ENCODE results near the gene AMY1C.

Gene AMY1C

GRCh38 chr1:103779932-103780331 is 30.2 kb downstream of the AMY1C start:
- Histone ChIP-seq H4K20me1 (ENCODE audit: insufficient read depth, low read length, poor library complexity, severe bottlenecking) (no peaks in the 10 kb centered on the region), H3K9me3 (ENCODE audit: insufficient read depth, low read depth, low read length) (no peaks in the 10 kb centered on the region), H3K9ac (ENCODE audit: low read depth, low read length, poor library complexity, severe bottlenecking) (no peak overlapping the region), H3F3A (ENCODE audit: low read depth) (no peaks in the 10 kb centered on the region), H2AFZ (ENCODE audit: low read length) (no peak overlapping the region), H3K36me3 (ENCODE audit: insufficient read depth, low read length) (no peaks in the 10 kb centered on the region), H3K4me3 (ENCODE audit: low read length, poor library complexity, severe bottlenecking) (no peak overlapping the region), H3K27me3 (ENCODE audit: insufficient read depth, low read length, poor library complexity, severe bottlenecking) (no peaks in the 10 kb centered on the region), H3K4me1 (ENCODE audit: insufficient read depth, low read length, poor library complexity, severe bottlenecking) (no peaks in the 10 kb centered on the region), H3K79me2 (ENCODE audit: insufficient read depth, low read length) (no peaks in the 10 kb centered on the region), H3K4me2 (ENCODE audit: low read depth, low read length, poor library complexity, severe bottlenecking) (no peak overlapping the region), H3K9me2 (replicated peaks; ENCODE audit: low read depth, low read length) (no peaks in the 10 kb centered on the region)
- TF ChIP-seq CTCF (conservative IDR thresholded peaks at IDR 0.05; ENCODE audit: low read length) (no peak), EZH2phosphoT487 (IDR thresholded peaks at IDR 0.05; ENCODE audit: borderline replicate concordance) (no peak)

- TF ChIP-seq EZH2phosphoT487 (IDR thresholded peaks at IDR 0.05; ENCODE audit: borderline replicate concordance) (no peak), CTCF (conservative IDR thresholded peaks at IDR 0.05; ENCODE audit: low read length) (no peak)
- H3K9ac ChIP-seq (ENCODE audit: low read depth, low read length, poor library complexity, severe bottlenecking) = no peak overlapping the region
- H4K20me1 ChIP-seq (ENCODE audit: insufficient read depth, low read length, poor library complexity, severe bottlenecking) = no peaks in the 10 kb centered on the region
Measured at GRCh38 chr1:103783944-103784377, 34.3 kb downstream of the AMY1C start.

GRCh38 chr1:103788377-103788776 is 38.7 kb downstream of the AMY1C start:
- no peaks in the 10 kb centered on the region for H3F3A ChIP-seq (ENCODE audit: low read depth)
- H3K27me3 ChIP-seq (ENCODE audit: insufficient read depth, low read length, poor library complexity, severe bottlenecking) = no peaks in the 10 kb centered on the region
- H2AFZ ChIP-seq (ENCODE audit: low read length) = no peak overlapping the region
- peak; percentile 44 for TF ChIP-seq CTCF (conservative IDR thresholded peaks at IDR 0.05; ENCODE audit: low read length)
- TF ChIP-seq EZH2phosphoT487 (IDR thresholded peaks at IDR 0.05; ENCODE audit: borderline replicate concordance) = no peak
- no peaks in the 10 kb centered on the region for H4K20me1 ChIP-seq (ENCODE audit: insufficient read depth, low read length, poor library complexity, severe bottlenecking)
- no peaks in the 10 kb centered on the region for H3K9me2 ChIP-seq (replicated peaks; ENCODE audit: low read depth, low read length)
- H3K4me1 ChIP-seq (ENCODE audit: insufficient read depth, low read length, poor library complexity, severe bottlenecking) = no peaks in the 10 kb centered on the region
- H3K36me3 ChIP-seq (ENCODE audit: insufficient read depth, low read length) = no peaks in the 10 kb centered on the region
- H3K4me2 ChIP-seq (ENCODE audit: low read depth, low read length, poor library complexity, severe bottlenecking) = no peak overlapping the region
- H3K4me3 ChIP-seq (ENCODE audit: low read length, poor library complexity, severe bottlenecking) = no peak overlapping the region
- H3K79me2 ChIP-seq (ENCODE audit: insufficient read depth, low read length) = no peaks in the 10 kb centered on the region
- no peaks in the 10 kb centered on the region for H3K9me3 ChIP-seq (ENCODE audit: insufficient read depth, low read depth, low read length)
- no peak overlapping the region for H3K9ac ChIP-seq (ENCODE audit: low read depth, low read length, poor library complexity, severe bottlenecking)

More at GRCh38 chr1:103783944-103784377, 34.3 kb downstream of the AMY1C start:
- H3K9me2 ChIP-seq (replicated peaks; ENCODE audit: low read depth, low read length) = no peaks in the 10 kb centered on the region
- H3K36me3 ChIP-seq (ENCODE audit: insufficient read depth, low read length) = no peaks in the 10 kb centered on the region
- H3K79me2 ChIP-seq (ENCODE audit: insufficient read depth, low read length) = no peaks in the 10 kb centered on the region
- H3K4me3 ChIP-seq (ENCODE audit: low read length, poor library complexity, severe bottlenecking) = no peak overlapping the region
- no peaks in the 10 kb centered on the region for H3K4me1 ChIP-seq (ENCODE audit: insufficient read depth, low read length, poor library complexity, severe bottlenecking)
- no peaks in the 10 kb centered on the region for H3K27me3 ChIP-seq (ENCODE audit: insufficient read depth, low read length, poor library complexity, severe bottlenecking)
- H3K9me3 ChIP-seq (ENCODE audit: insufficient read depth, low read depth, low read length) = no peaks in the 10 kb centered on the region
- no peak overlapping the region for H2AFZ ChIP-seq (ENCODE audit: low read length)
- H3F3A ChIP-seq (ENCODE audit: low read depth) = no peaks in the 10 kb centered on the region
- H3K4me2 ChIP-seq (ENCODE audit: low read depth, low read length, poor library complexity, severe bottlenecking) = no peak overlapping the region
